ENCODE measurements around the gene NDUFS6. TPM values are rescaled to one million over a fixed set of nuclear protein-coding genes. Genes with fewer than 3 reads are reported as not detected.

The NDUFS6 gene
- total and polyA plus RNA-seq, 2 of the 4 experiments (the other 2 are of a cell fraction) = 10.4 to 69.0 TPM

DNA sequence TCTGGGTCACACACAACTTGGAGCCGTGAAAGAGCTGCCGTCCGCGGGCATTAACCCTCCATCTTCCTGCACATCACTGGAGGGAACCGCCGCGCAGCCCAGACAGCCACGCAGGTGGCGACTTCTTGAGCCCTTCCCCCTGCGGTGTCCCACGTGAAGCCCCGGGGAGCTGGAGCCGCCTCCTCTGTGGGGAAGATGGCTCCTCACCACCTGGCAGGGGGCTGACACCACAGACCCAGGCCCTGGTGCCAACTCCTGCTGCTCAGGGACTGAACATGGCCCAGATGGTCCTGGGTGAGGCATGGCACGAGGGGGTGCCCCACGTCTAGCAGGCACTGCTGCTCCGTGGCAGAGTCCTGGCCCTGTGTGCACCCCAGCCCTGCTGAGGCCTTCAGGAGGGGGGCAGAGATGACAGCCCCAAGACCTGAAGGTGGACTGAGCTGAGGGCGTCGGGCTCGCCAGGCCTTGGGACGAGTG is 38.9 kb downstream of the NDUFS6 start:
- H3K9ac ChIP-seq (ENCODE audit: low read depth, low read length) = no peak overlapping the region
- H3K23ac ChIP-seq (ENCODE audit: low read depth, low read length) = no peak overlapping the region
- H3K36me3 ChIP-seq (ENCODE audit: control insufficient read depth, insufficient read depth, low read length) = no peaks in the 10 kb centered on the region
- ChIA-PET POLR2A (ENCODE audit: unreplicated experiment) (no interaction called here), CTCF (no interaction called here)
- 74% methylated on average over 7 of the region's 20 CpGs; no CpG with 5 or more reads in 1 of the 2 experiments for WGBS, 2 experiments (ENCODE audit: extremely low coverage in 2 of 2, insufficient read length in 1 of 2)
- no peak overlapping the region for H2BK20ac ChIP-seq (ENCODE audit: low read depth, low read length)
- in situ Hi-C loops (cut with MboI; ENCODE audit: low sequenced_read_pairs) = no loop called here
- H3K79me1 ChIP-seq (ENCODE audit: low read depth in 1 of 2, low read length in 2 of 2) = no peaks in the 10 kb centered on the region
- H2BK120ac ChIP-seq (ENCODE audit: low read depth, low read length) = no peak overlapping the region
- H2BK15ac ChIP-seq (ENCODE audit: low read depth, low read length) = no peak overlapping the region
- ATAC-seq (ENCODE audit: low read depth) (no peak), DNase-seq (no peak)
- dilution Hi-C loops (cut with HindIII; ENCODE audit: low sequenced_read_pairs, unreplicated experiment) = no loop called here
- H3K9me1 ChIP-seq (ENCODE audit: insufficient read depth, low read length) = no peaks in the 10 kb centered on the region
- H4K91ac ChIP-seq (ENCODE audit: insufficient read depth, low read depth, low read length) = no peak overlapping the region
- BruUV-seq (replicated peaks) = no TSS peak
- no peak overlapping the region for H2BK5ac ChIP-seq (ENCODE audit: low read depth, low read length, poor library complexity, severe bottlenecking)
- no peak overlapping the region for H3K4me2 ChIP-seq (ENCODE audit: low read depth, low read length)
- H4K8ac ChIP-seq (ENCODE audit: low read depth in 2 of 2, low read length in 2 of 2) = no peak overlapping the region
- H3K18ac ChIP-seq (ENCODE audit: low read depth, low read length) = no peak overlapping the region
- no peak overlapping the region for H4K5ac ChIP-seq (ENCODE audit: low read depth, low read length)
- H3K4me1 ChIP-seq (ENCODE audit: control insufficient read depth, insufficient read depth, low read length) = no peaks in the 10 kb centered on the region
- H2AK9ac ChIP-seq (replicated peaks; ENCODE audit: low read depth, low read length, poor library complexity) = no peak overlapping the region
- H3K27ac ChIP-seq (ENCODE audit: insufficient read depth, low read length) = no peak overlapping the region
- H3K4me3 ChIP-seq (ENCODE audit: insufficient read depth, low read depth, low read length) = no peak overlapping the region
- TF ChIP-seq RCOR1 (IDR thresholded peaks at IDR 0.05; ENCODE audit: insufficient replicate concordance, low read length) (no peak), NFE2L2 (IDR thresholded peaks at IDR 0.05; ENCODE audit: low read depth, low read length) (no peak), POLR2A (IDR thresholded peaks at IDR 0.05; ENCODE audit: low read depth, low read length) (no peak), ELK1 (IDR thresholded peaks at IDR 0.05; ENCODE audit: borderline replicate concordance, low read depth, low read length) (no peak), MAZ (IDR thresholded peaks at IDR 0.05; ENCODE audit: borderline replicate concordance, low read depth, low read length) (no peak), FOS (IDR thresholded peaks at IDR 0.05; ENCODE audit: low read depth, low read length) (no peak), CTCF (conservative IDR thresholded peaks at IDR 0.05; ENCODE audit: low read depth, low read length) (no peak), MXI1 (IDR thresholded peaks at IDR 0.05; ENCODE audit: borderline replicate concordance, low read depth, low read length) (no peak), USF2 (IDR thresholded peaks at IDR 0.05; ENCODE audit: low read depth, low read length) (no peak), BHLHE40 (IDR thresholded peaks at IDR 0.05; ENCODE audit: low read depth, low read length) (no peak), CEBPB (IDR thresholded peaks at IDR 0.05; ENCODE audit: low read depth, low read length) (no peak), MAFK (IDR thresholded peaks at IDR 0.05; ENCODE audit: low read depth, low read length) (no peak), RAD21 (IDR thresholded peaks at IDR 0.05; ENCODE audit: low read length) (no peak), CHD1 (IDR thresholded peaks at IDR 0.05; ENCODE audit: low read depth, low read length) (no peak), RFX5 (IDR thresholded peaks at IDR 0.05; ENCODE audit: low read depth, low read length) (no peak), SMC3 (IDR thresholded peaks at IDR 0.05; ENCODE audit: low read depth, low read length) (no peak)
- H3K14ac ChIP-seq (replicated peaks; ENCODE audit: low read depth, low read length) = no peak overlapping the region
- H2AFZ ChIP-seq (replicated peaks; ENCODE audit: low read length, poor library complexity) = no peak overlapping the region
- intact Hi-C loops (cut with micrococcal nuclease) = no loop called here
- no peaks in the 10 kb centered on the region for H3K9me3 ChIP-seq (ENCODE audit: control insufficient read depth, insufficient read depth, low read length)
- no peak overlapping the region for H3K4ac ChIP-seq (ENCODE audit: low read depth, low read length)
- H2AK5ac ChIP-seq (ENCODE audit: low read depth, low read length) = no peak overlapping the region
- H3K56ac ChIP-seq (ENCODE audit: extremely low read depth, insufficient read depth, low read length) = no peak overlapping the region
- H3K27me3 ChIP-seq (ENCODE audit: control insufficient read depth, insufficient read depth, low read length) = peaks cover 42% of the 10 kb centered on the region
- no peaks in the 10 kb centered on the region for H4K20me1 ChIP-seq (ENCODE audit: insufficient read depth, low read length)

Measured in IMR-90 (cell line).